Smooth muscle cell (in vitro differentiated cells): Measurements from ENCODE around the gene IL27RA. TPM values are rescaled to one million over a fixed set of nuclear protein-coding genes. Genes with fewer than 3 reads are reported as not detected.

Experiments
- DNase-seq: peaks from one replicate; lab custom pipeline; 2025; ENCODE audit not compliant: unreplicated experiment; lab: John Stamatoyannopoulos, UW
- H2AFZ ChIP-seq: fragments of 200-600 bp; sonication (generic); 2 replicates; pipeline ENCODE4 v1.6.0; 2016; ENCODE audit warnings: antibody characterized with exemption, low read depth, mild to moderate bottlenecking
- H3F3A ChIP-seq: fragments of 200-600 bp; sonication (generic); 2 replicates; pipeline ENCODE4 v1.6.0; 2017; ENCODE audit warnings: antibody characterized with exemption, low read depth
- H3K27ac ChIP-seq: fragments of 200-600 bp; sonication (generic); 2 replicates; pipeline ENCODE4 v1.5.1; 2016; ENCODE audit warnings: low read depth, mild to moderate bottlenecking
- H3K27me3 ChIP-seq: fragments of 200-600 bp; sonication (generic); 2 replicates; pipeline ENCODE4 v1.6.1; 2016; ENCODE audit warnings: low read depth, mild to moderate bottlenecking
- H3K36me3 ChIP-seq: fragments of 200-600 bp; sonication (generic); 2 replicates; pipeline ENCODE4 v1.5.1; 2016; ENCODE audit warnings: low read depth
- H3K4me1 ChIP-seq: fragments of 200-600 bp; sonication (generic); 2 replicates; pipeline ENCODE4 v1.5.1; 2016; ENCODE audit warnings: low read depth
- H3K4me2 ChIP-seq: fragments of 200-600 bp; sonication (generic); 2 replicates; pipeline ENCODE4 v1.6.0; 2016; ENCODE audit warnings: mild to moderate bottlenecking
- H3K4me3 ChIP-seq: fragments of 200-600 bp; sonication (generic); 2 replicates; pipeline ENCODE4 v1.5.1; 2016; ENCODE audit warnings: mild to moderate bottlenecking
- H3K79me2 ChIP-seq: fragments of 200-600 bp; sonication (generic); 2 replicates; pipeline ENCODE4 v1.6.0; 2016; ENCODE audit warnings: low read depth, mild to moderate bottlenecking
- H3K9ac ChIP-seq: fragments of 200-600 bp; sonication (generic); 2 replicates; pipeline ENCODE4 v1.6.0; 2016; ENCODE audit warnings: low read depth
- H3K9me3 ChIP-seq: fragments of 200-600 bp; sonication (generic); replicated peaks from 2 replicates; pipeline ENCODE4 v1.5.1; 2016; ENCODE audit warnings: low read depth
- H4K20me1 ChIP-seq: fragments of 200-600 bp; sonication (generic); 2 replicates; pipeline ENCODE4 v1.6.0; 2016; ENCODE audit warnings: low read depth
- CTCF ChIP-seq: fragments of 200-600 bp; sonication (generic); IDR thresholded peaks from 2 replicates; pipeline ENCODE4 v1.5.1; 2017; ENCODE audit warnings: borderline replicate concordance, mild to moderate bottlenecking, antibody characterized with exemption; ENCODE audit not compliant: insufficient read depth, poor library complexity, severe bottlenecking
- WGBS: methylation state at CpG from one replicate; pipeline ENCODE4 v1.1.7; 2016; ENCODE audit warnings: low lambda C conversion rate; 5-methylcytosine and 5-hydroxymethylcytosine counted together
- polyA plus RNA-seq: library from polyadenylated mRNA; unstranded; fragments of >200 nt; fragmentation: Nextera tagmentation; extraction: Ambion mirVana; gene quantifications from 2 replicates; pipeline ENCODE4 v1.2.1, GENCODE V29; 2016
- total RNA-seq: library from RNA; depleted of rRNA; stranded (reverse); fragments of >200 nt; gene quantifications from 2 replicates; pipeline ENCODE4 v1.2.3, GENCODE V29; 2014

Gene IL27RA
- total and polyA plus RNA-seq, 2 experiments from 2014 or later = 3.1 to 3.8 TPM

GRCh38 chr19:14051980-14052379 is 20.4 kb downstream of the IL27RA start:
- no peak overlapping the region for H3K4me3 ChIP-seq
- H2AFZ ChIP-seq = no peak overlapping the region
- H3K4me2 ChIP-seq = no peak overlapping the region
- H3K79me2 ChIP-seq = no peaks in the 10 kb centered on the region
- no peak for DNase-seq
- H4K20me1 ChIP-seq = no peaks in the 10 kb centered on the region
- no peaks in the 10 kb centered on the region for H3F3A ChIP-seq
- no peaks in the 10 kb centered on the region for H3K9me3 ChIP-seq
- no peaks in the 10 kb centered on the region for H3K36me3 ChIP-seq
- no peaks in the 10 kb centered on the region for H3K27me3 ChIP-seq
- TF ChIP-seq CTCF = no peak
- H3K9ac ChIP-seq = no peak overlapping the region
- H3K27ac ChIP-seq = no peak overlapping the region
- H3K4me1 ChIP-seq = no peaks in the 10 kb centered on the region
- 91% methylated on average over 6 of the region's 9 CpGs for WGBS

- H4K20me1 ChIP-seq = no peaks in the 10 kb centered on the region
- H3K4me2 ChIP-seq = no peak overlapping the region
- H3K79me2 ChIP-seq = no peaks in the 10 kb centered on the region
- H3K27me3 ChIP-seq = no peaks in the 10 kb centered on the region
- no peak overlapping the region for H2AFZ ChIP-seq
- H3K36me3 ChIP-seq = no peaks in the 10 kb centered on the region
- H3K9ac ChIP-seq = no peak overlapping the region
- TF ChIP-seq CTCF = no peak
- no peaks in the 10 kb centered on the region for H3K9me3 ChIP-seq
- no peak overlapping the region for H3K4me3 ChIP-seq
- H3K27ac ChIP-seq = no peak overlapping the region
- no peaks in the 10 kb centered on the region for H3K4me1 ChIP-seq
- H3F3A ChIP-seq = no peaks in the 10 kb centered on the region
- DNase-seq = no peak
- WGBS = 97% methylated on average over 6 of the region's 6 CpGs
Measured at GRCh38 chr19:14052470-14052869, 20.9 kb downstream of the IL27RA start.

DNA sequence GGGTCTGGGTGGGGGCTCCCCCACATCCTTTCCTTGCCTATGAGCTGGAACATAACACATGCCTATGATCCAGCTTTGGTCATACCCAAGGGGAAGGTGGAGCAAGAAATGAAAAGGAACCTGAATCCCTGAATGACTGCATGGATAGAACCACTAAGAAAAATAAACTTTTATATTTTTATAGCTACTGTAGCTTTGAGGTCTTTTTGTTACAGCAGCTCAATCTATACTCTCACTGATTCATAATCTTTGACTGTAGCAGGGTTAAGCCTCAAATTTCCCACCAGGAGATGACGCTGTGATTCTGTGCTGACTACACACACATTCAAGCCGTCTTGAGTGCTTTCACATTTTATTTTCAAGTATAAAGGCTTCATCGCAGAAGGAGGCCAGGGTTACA is 21.5 kb downstream of the IL27RA start:
- no peak for TF ChIP-seq CTCF
- Histone ChIP-seq H3K4me1 (no peaks in the 10 kb centered on the region), H3K9ac (no peak overlapping the region), H3F3A (no peaks in the 10 kb centered on the region), H2AFZ (no peak overlapping the region), H3K9me3 (no peaks in the 10 kb centered on the region), H3K4me3 (no peak overlapping the region), H4K20me1 (no peaks in the 10 kb centered on the region), H3K27ac (no peak overlapping the region), H3K36me3 (no peaks in the 10 kb centered on the region), H3K79me2 (no peaks in the 10 kb centered on the region), H3K4me2 (no peak overlapping the region), H3K27me3 (no peaks in the 10 kb centered on the region)
- WGBS = 88% methylated on average over 3 of the region's 3 CpGs
- no peak for DNase-seq

GRCh38 chr19:14053500-14053899 is 21.9 kb downstream of the IL27RA start:
- no peak overlapping the region for H2AFZ ChIP-seq
- 100% methylated on average over 11 of the region's 11 CpGs for WGBS
- no peak for TF ChIP-seq CTCF

More at GRCh38 chr19:14053500-14053899, 21.9 kb downstream of the IL27RA start:
- Histone ChIP-seq H3K9me3 (no peaks in the 10 kb centered on the region), H3K27ac (no peak overlapping the region), H3K4me1 (no peaks in the 10 kb centered on the region), H3K9ac (no peak overlapping the region), H3K4me3 (no peak overlapping the region), H3F3A (no peaks in the 10 kb centered on the region), H3K4me2 (no peak overlapping the region), H3K79me2 (no peaks in the 10 kb centered on the region), H3K27me3 (peaks cover 3% of the 10 kb centered on the region), H4K20me1 (no peaks in the 10 kb centered on the region), H3K36me3 (no peaks in the 10 kb centered on the region)
- no peak for DNase-seq
